Immature natural killer cell (primary cell): ENCODE results near the gene CHCHD3. TPM values are rescaled to one million over a fixed set of nuclear protein-coding genes. Genes with fewer than 3 reads are reported as not detected.

Experiments
- DNase-seq, 3 donors: peaks; one replicate each; pipeline ENCODE4 v3.0.0; 2022; ENCODE audit warnings: mixed read lengths in 1 of 3
- H3K27ac Mint-ChIP-seq, 6 donors: one replicate each; pipeline ENCODE4 v1.8.0; 2020; ENCODE audit warnings: mixed read lengths in 6 of 6, mild to moderate bottlenecking in 5 of 6, inconsistent platforms in 4 of 6, moderate library complexity in 3 of 6
- H3K27me3 Mint-ChIP-seq, 3 donors: one replicate each; pipeline ENCODE4 v1.8.0; 2020 to 2021; ENCODE audit warnings: low read depth in 3 of 3, mild to moderate bottlenecking in 3 of 3, mixed read lengths in 3 of 3, moderate library complexity in 3 of 3, inconsistent platforms in 1 of 3
- H3K36me3 Mint-ChIP-seq, 3 donors: one replicate each; pipeline ENCODE4 v1.8.0; 2020; ENCODE audit warnings: mixed read lengths in 3 of 3, inconsistent platforms in 2 of 3, mild to moderate bottlenecking in 2 of 3
- H3K4me1 Mint-ChIP-seq, 2 donors: one replicate each; pipeline ENCODE4 v1.8.0; 2020; ENCODE audit warnings: inconsistent platforms in 2 of 2, mild to moderate bottlenecking in 2 of 2, mixed read lengths in 2 of 2, moderate library complexity in 1 of 2
- H3K4me3 Mint-ChIP-seq, 5 donors: one replicate each; pipeline ENCODE4 v1.8.0; 2020; ENCODE audit warnings: mild to moderate bottlenecking in 5 of 5, mixed read lengths in 5 of 5, inconsistent platforms in 3 of 5, moderate library complexity in 3 of 5
- H3K9me3 Mint-ChIP-seq, 6 donors: one replicate each; pipeline ENCODE4 v1.8.0; 2020; ENCODE audit warnings: mild to moderate bottlenecking in 6 of 6, mixed read lengths in 6 of 6, inconsistent platforms in 4 of 6, moderate library complexity in 3 of 6
- polyA plus RNA-seq, 3 donors: library from polyadenylated mRNA; unstranded; fragments of 300-500 nt; fragmentation: Illumina TruSeq; gene quantifications; one replicate each; pipeline ENCODE4 v1.2.3, GENCODE V29; 2021

The CHCHD3 gene
- polyA plus RNA-seq, 3 donors from 2014 or later = 57.8 to 65.9 (median 61.4) TPM

DNA sequence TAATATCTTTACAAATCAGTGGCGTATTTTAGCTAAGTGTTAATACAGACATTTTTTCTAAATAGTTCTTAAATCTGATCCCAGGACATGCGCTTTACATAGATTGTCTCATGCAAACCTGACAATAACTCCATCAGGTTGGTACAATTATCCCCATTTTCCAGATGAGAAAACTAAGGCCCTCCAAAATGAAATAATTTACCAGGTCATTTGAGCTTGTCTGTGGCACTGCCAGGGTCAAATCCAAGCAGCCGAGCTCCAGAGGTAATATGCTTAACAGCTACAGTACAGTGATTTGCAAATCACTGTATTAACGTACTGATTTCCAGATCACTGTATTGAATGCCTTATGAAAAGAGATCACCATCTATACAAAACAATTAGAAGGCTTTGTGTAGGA, 223.1 kb downstream of the CHCHD3 start:
- Mint-ChIP-seq H3K9me3 (peaks cover 0 to 2% (median 0%) of the 10 kb centered on the region in 6 donors), H3K4me3 (peak overlapping the region in 4 of 5 donors; percentile 12 to 69 (median 52)), H3K36me3 (peaks cover 3 to 7% (median 5%) of the 10 kb centered on the region in 3 donors), H3K4me1 (peaks cover 83 to 90% of the 10 kb centered on the region in 2 donors), H3K27ac (peak overlapping the region in 1 of 6 donors; percentile 61), H3K27me3 (no peaks in the 10 kb centered on the region)
- DNase-seq = no peak

DNA sequence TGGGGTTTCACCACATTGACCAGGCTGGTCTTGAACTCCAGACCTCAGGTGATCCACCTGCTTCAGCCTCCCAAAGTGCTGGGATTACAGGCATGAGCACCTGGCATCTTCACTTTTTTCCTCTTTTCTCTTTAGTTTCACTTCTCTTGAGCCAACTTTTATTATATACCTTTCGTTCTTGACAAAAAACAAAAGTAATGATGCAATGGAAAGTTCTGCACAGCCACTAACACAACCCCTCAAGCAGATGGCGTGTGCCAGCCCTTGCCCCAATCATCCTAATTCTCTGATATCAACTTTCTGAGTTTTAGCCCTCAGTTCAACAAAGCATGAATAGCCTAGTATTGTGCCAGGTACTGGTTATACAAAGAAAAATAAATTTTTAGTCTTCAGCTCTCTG, 223.6 kb downstream of the CHCHD3 start:
- peak overlapping the region in 5 of 6 donors; percentile 16 to 61 (median 25) for H3K27ac Mint-ChIP-seq
- H3K36me3 Mint-ChIP-seq = peaks cover 3 to 7% (median 5%) of the 10 kb centered on the region in 3 donors
- DNase-seq = no peak
- peaks cover 0 to 1% (median 0%) of the 10 kb centered on the region in 3 donors for H3K27me3 Mint-ChIP-seq
- H3K9me3 Mint-ChIP-seq = peaks cover 0 to 2% (median 0%) of the 10 kb centered on the region in 6 donors
- H3K4me3 Mint-ChIP-seq = peak overlapping the region in 4 of 5 donors; percentile 12 to 69 (median 52)
- H3K4me1 Mint-ChIP-seq = peaks cover 77 to 85% of the 10 kb centered on the region in 2 donors

DNA sequence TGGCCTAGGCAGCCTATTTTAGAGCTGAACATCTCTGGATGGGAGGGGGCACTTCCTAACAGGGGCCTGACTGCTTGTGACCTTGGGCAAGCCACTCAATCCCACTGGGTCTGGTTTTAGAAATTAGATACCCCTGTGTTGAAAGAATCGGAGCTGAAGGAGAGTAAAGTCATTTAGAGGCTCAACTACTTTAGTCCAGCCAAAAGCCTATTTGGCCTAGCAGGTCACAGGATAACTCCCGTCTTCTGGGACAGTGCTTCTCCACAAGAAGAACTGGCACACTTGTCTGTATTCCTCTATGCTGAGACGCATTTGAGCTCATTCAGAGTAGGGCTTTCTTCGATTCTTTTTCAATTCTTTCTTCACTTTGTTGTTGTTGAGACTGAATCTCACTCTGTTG, 224.2 kb downstream of the CHCHD3 start:
- Mint-ChIP-seq H3K36me3 (peaks cover 3 to 7% (median 6%) of the 10 kb centered on the region in 3 donors), H3K9me3 (peaks cover 0 to 2% (median 0%) of the 10 kb centered on the region in 6 donors), H3K4me3 (peak overlapping the region in 2 of 5 donors; percentile 54 to 69), H3K4me1 (peaks cover 72 to 79% of the 10 kb centered on the region in 2 donors), H3K27me3 (peaks cover 0 to 3% (median 0%) of the 10 kb centered on the region in 3 donors), H3K27ac (peak overlapping the region in 3 of 6 donors; percentile 16 to 61 (median 43))
- no peak for DNase-seq

DNA sequence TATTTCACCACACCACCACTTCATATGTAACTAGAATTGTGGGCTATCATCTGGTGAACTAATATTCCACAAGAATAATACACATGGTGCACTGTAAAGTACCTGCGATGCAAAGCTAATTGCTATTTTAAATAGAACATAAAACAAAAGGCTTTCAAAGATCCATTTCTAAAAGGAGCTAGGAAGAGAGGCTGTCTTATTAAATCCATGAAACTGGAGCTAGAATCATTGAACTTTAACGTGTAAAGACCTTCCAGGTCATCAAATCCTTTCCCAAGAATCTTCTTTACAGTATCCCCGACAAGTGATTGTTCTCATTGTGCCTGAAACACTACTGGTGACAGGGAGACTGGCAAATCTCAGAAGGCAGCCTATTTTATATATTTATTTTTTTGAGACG, 224.9 kb downstream of the CHCHD3 start:
- no peak overlapping the region for H3K4me3 Mint-ChIP-seq
- peaks cover 65 to 73% of the 10 kb centered on the region in 2 donors for H3K4me1 Mint-ChIP-seq
- no peak for DNase-seq
- peaks cover 3 to 11% (median 11%) of the 10 kb centered on the region in 3 donors for H3K36me3 Mint-ChIP-seq
- H3K9me3 Mint-ChIP-seq = peaks cover 0 to 2% (median 0%) of the 10 kb centered on the region in 6 donors
- H3K27me3 Mint-ChIP-seq = peaks cover 0 to 3% (median 0%) of the 10 kb centered on the region in 3 donors
- no peak overlapping the region for H3K27ac Mint-ChIP-seq

DNA sequence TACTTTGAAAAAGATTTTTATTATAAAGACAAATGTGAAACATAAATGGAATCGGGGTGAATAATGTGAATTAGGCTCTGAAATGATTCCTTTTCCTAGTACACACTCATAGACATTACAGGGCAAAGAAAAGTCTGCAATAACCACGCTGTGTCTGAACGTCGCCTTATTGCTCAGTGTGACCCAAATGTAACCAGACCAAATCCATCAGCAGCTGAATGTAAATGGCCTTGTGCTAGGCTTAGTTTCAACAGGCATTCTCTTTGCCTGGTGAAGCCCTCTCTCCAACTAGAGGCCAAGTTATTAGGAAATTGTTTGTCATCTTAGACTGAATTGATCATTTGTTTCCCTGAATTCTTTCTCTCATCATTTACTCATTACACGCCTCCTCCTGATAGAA, 225.5 kb downstream of the CHCHD3 start:
- peaks cover 3 to 16% (median 11%) of the 10 kb centered on the region in 3 donors for H3K36me3 Mint-ChIP-seq

DNA sequence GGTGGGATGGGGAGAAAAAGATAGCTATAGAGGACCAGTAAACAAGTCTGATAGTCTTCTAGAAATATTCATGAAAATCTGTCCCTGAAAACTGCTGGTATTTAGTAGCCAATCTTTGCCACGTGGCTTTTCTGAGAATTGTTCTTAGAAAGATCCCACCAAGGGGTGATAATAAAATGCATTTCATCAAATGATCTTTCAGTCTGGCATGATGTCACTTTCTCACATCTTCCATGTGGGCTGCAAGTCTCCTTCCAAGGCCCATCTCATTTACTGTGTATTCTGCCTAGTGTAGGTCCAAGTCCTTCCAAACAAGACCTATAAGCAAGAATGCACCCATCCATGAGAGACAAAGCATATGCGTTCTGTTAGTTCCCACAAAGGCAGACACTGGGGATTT, 226.0 kb downstream of the CHCHD3 start:
- peaks cover 0 to 2% (median 0%) of the 10 kb centered on the region in 6 donors for H3K9me3 Mint-ChIP-seq
- peaks cover 3 to 14% (median 6%) of the 10 kb centered on the region in 3 donors for H3K36me3 Mint-ChIP-seq
- H3K27me3 Mint-ChIP-seq = peaks cover 0 to 3% (median 0%) of the 10 kb centered on the region in 3 donors
- H3K4me3 Mint-ChIP-seq = peak overlapping the region in 3 of 5 donors; percentile 5 to 17 (median 6)
- H3K27ac Mint-ChIP-seq = peak overlapping the region in 2 of 6 donors; percentile 5 to 9
- DNase-seq = no peak
- peaks cover 57 to 62% of the 10 kb centered on the region in 2 donors for H3K4me1 Mint-ChIP-seq

More for the DNA sequence above, 225.5 kb downstream of the CHCHD3 start:
- no peak overlapping the region for H3K4me3 Mint-ChIP-seq
- H3K27me3 Mint-ChIP-seq = peaks cover 0 to 3% (median 0%) of the 10 kb centered on the region in 3 donors
- H3K27ac Mint-ChIP-seq = peak overlapping the region in 1 of 6 donors; percentile 50
- H3K4me1 Mint-ChIP-seq = peaks cover 62 to 67% of the 10 kb centered on the region in 2 donors
- peaks cover 0 to 2% (median 0%) of the 10 kb centered on the region in 6 donors for H3K9me3 Mint-ChIP-seq
- DNase-seq = no peak

DNA sequence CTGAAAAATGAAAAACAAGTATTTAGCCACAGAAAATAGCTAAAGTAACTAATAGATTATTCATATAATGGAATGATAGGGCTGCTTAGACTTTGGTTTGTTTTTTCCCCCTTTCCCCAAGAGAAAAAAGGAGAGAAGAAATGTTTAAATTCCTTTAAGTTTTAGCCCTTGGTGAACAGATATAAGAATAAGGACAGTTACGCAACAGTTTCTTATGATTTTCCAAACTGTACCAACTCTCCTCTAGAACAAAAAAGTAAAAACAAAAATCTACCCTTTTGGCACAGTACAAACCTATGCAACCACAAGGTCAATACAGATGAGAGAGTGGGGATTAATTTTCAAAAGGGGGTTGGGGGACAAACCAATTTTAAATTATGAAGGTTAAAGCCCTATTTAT, 227.7 kb downstream of the CHCHD3 start:
- Mint-ChIP-seq H3K27me3 (peaks cover 0 to 3% (median 2%) of the 10 kb centered on the region in 3 donors), H3K4me1 (peaks cover 40 to 46% of the 10 kb centered on the region in 2 donors), H3K36me3 (peaks cover 0 to 15% (median 12%) of the 10 kb centered on the region in 3 donors), H3K9me3 (no peaks in the 10 kb centered on the region), H3K27ac (no peak overlapping the region), H3K4me3 (no peak overlapping the region)
- no peak for DNase-seq

DNA sequence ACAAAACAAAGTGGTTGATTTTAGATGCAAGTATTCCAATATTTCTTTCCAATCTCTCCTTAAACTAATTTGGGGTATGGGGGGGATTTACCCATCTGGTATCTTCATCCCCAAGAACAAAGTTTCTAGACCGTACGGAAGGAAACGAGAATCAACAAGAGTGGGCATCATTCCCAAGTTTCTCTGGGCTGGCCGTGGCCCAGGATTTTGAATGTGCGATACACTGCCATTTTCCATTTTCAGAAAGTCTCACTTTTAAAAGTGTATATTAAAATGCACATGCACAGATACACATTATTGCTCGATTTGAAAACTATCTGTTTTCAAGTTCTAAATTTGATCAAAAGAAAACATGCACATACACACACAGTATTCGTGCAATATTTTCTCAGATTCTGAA, 234.5 kb downstream of the CHCHD3 start:
- H3K4me1 Mint-ChIP-seq = peaks cover 0 to 6% of the 10 kb centered on the region in 2 donors

DNA sequence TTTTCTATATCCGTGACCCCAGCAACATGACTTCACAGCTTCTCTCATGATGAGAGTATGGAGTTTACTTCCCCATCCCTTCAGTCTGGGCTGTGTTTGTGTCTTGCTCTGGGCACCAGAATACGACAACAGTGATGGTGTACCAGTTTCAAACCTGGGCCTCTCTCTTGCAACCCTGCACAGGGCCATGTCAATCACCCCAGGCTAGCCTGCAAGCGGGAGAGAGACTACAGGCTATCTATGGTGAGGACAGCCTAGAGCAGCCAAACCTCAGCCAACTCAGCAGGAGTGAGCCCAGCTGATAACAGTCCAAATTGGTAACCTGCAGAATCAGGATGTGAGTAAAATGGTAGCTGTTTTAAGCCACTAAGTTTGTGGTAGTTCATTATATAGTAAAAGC, 235.8 kb downstream of the CHCHD3 start:
- Mint-ChIP-seq H3K4me1 (peaks cover 0 to 6% of the 10 kb centered on the region in 2 donors), H3K27ac (no peak overlapping the region), H3K36me3 (peaks cover 0 to 11% (median 7%) of the 10 kb centered on the region in 3 donors), H3K27me3 (peaks cover 0 to 2% (median 0%) of the 10 kb centered on the region in 3 donors), H3K9me3 (no peaks in the 10 kb centered on the region), H3K4me3 (no peak overlapping the region)
- DNase-seq = no peak

More for the DNA sequence above, 234.5 kb downstream of the CHCHD3 start:
- Mint-ChIP-seq H3K27ac (no peak overlapping the region), H3K4me3 (no peak overlapping the region), H3K36me3 (peaks cover 0 to 18% (median 8%) of the 10 kb centered on the region in 3 donors), H3K27me3 (peaks cover 0 to 2% (median 0%) of the 10 kb centered on the region in 3 donors), H3K9me3 (no peaks in the 10 kb centered on the region)
- no peak for DNase-seq

DNA sequence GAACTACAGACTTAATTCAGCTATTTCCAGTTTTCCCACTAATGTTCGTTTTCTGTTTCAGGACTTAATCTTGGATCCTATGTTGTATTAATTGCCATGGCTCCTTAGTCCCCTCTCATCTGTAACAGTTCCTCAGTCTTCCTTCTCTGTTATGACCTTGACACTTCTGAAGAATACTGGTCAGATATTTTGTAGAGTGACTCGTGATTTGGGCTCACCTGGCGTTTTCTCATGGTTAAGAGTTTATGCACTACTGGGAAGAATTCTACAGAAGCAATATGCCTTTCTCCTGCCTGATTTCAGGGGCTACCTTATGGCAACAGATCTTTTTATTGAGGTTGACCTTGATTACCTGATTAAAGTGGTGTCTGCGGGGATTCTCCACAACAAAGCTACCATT, 239.4 kb downstream of the CHCHD3 start:
- Mint-ChIP-seq H3K4me3 (no peak overlapping the region), H3K27ac (no peak overlapping the region), H3K4me1 (no peaks in the 10 kb centered on the region), H3K27me3 (no peaks in the 10 kb centered on the region), H3K36me3 (peaks cover 0 to 13% (median 8%) of the 10 kb centered on the region in 3 donors), H3K9me3 (no peaks in the 10 kb centered on the region)
- DNase-seq = no peak

DNA sequence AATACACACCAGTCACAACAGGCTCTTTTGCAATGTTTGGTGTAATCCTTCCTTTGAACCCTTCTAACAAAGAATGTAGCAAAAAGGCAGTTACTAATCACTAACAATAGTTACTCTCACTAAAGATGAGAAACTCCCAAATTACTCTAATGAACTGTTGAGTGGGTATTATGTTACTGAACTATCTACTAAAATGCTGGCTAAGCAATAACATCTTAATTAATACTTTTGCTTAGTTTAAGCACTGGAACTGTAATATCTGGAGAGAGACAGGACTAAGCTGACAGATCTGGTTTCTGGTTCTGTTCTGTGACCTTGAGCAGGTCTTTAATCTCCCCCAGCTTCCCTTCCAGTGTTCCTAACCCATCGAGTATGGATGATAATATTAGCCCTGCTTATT, 241.7 kb downstream of the CHCHD3 start:
- H3K27ac Mint-ChIP-seq = no peak overlapping the region
- H3K4me1 Mint-ChIP-seq = no peaks in the 10 kb centered on the region
- peaks cover 0 to 2% (median 0%) of the 10 kb centered on the region in 3 donors for H3K27me3 Mint-ChIP-seq
- no peaks in the 10 kb centered on the region for H3K9me3 Mint-ChIP-seq
- no peak overlapping the region for H3K4me3 Mint-ChIP-seq
- no peak for DNase-seq
- H3K36me3 Mint-ChIP-seq = peaks cover 11 to 26% (median 21%) of the 10 kb centered on the region in 3 donors

DNA sequence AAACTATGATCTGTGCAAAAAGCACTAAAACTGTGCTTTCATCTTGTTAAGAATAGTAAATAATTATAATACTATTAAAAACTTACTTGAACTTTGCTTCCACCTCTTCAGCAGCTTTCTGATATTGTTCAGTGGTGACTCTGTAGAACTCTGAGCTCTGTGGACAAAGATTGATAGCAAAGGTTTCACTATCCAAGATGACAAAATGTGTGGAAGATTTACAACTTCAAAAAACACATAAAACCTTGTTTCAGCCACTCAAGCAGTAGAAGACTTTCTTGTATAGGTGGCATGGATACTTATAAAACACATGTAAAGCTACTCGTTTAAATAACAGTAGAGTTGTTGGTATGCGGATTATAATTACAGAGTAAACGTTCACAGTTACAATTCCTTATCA, 243.6 kb downstream of the CHCHD3 start:
- Mint-ChIP-seq H3K4me1 (peaks cover 0 to 4% of the 10 kb centered on the region in 2 donors), H3K9me3 (no peaks in the 10 kb centered on the region), H3K36me3 (peaks cover 17 to 21% (median 21%) of the 10 kb centered on the region in 3 donors), H3K27ac (no peak overlapping the region), H3K4me3 (no peak overlapping the region), H3K27me3 (peaks cover 0 to 2% (median 0%) of the 10 kb centered on the region in 3 donors)
- DNase-seq = no peak

DNA sequence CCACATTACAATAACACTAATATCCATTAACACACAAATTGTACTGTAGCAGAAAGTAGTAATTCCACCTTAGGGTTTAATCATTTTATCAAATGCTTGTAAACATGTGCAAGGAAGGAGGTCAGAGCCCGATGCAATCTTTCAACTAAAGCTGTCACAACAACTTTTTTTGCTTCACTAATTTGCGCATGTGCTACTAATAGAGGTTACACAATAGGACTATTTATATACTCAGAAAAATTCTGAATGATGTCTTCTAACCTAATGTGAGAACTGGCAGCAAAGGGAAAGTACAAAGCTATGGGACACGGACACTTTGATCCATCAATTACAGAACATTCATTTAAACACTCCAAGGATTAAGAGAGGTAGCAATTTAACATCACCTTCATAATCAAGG, 244.4 kb downstream of the CHCHD3 start:
- DNase-seq = no peak
- H3K9me3 Mint-ChIP-seq = no peaks in the 10 kb centered on the region
- peaks cover 0 to 4% of the 10 kb centered on the region in 2 donors for H3K4me1 Mint-ChIP-seq
- no peak overlapping the region for H3K4me3 Mint-ChIP-seq
- peaks cover 17 to 21% (median 20%) of the 10 kb centered on the region in 3 donors for H3K36me3 Mint-ChIP-seq
- peaks cover 0 to 2% (median 0%) of the 10 kb centered on the region in 3 donors for H3K27me3 Mint-ChIP-seq
- no peak overlapping the region for H3K27ac Mint-ChIP-seq

DNA sequence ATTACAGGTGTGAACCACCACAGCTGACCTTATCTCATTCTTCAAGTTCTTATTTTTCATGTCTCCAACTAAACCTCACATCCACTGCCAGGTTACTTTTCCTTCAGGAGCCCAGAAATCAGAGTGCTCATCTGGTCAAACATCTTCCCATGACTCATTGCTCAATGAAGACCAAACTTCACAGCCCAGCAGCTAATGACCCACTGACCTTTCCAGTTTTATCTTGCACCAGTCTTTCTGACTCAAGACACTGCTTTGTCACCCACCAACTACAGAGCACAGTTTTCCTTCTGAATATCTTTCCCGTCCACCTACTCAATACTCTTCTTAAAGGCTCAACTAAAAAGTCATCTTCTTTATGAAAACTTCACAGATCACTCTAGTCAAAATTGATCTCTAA, 245.1 kb downstream of the CHCHD3 start:
- H3K9me3 Mint-ChIP-seq = no peaks in the 10 kb centered on the region
- H3K4me1 Mint-ChIP-seq = peaks cover 0 to 4% of the 10 kb centered on the region in 2 donors
- no peak for DNase-seq
- H3K4me3 Mint-ChIP-seq = no peak overlapping the region
- peaks cover 17 to 21% (median 18%) of the 10 kb centered on the region in 3 donors for H3K36me3 Mint-ChIP-seq
- peaks cover 0 to 2% (median 0%) of the 10 kb centered on the region in 3 donors for H3K27me3 Mint-ChIP-seq
- no peak overlapping the region for H3K27ac Mint-ChIP-seq
